Measurements from ENCODE around the gene SLC25A36. TPM values are rescaled to one million over a fixed set of nuclear protein-coding genes. Genes with fewer than 3 reads are reported as not detected.
A peak's percentile ranks its signal among the peaks of the same experiment; 100 is the strongest.

SLC25A36 gene
- total RNA-seq, 1 donor from 2014 or later: 203 TPM

DNA sequence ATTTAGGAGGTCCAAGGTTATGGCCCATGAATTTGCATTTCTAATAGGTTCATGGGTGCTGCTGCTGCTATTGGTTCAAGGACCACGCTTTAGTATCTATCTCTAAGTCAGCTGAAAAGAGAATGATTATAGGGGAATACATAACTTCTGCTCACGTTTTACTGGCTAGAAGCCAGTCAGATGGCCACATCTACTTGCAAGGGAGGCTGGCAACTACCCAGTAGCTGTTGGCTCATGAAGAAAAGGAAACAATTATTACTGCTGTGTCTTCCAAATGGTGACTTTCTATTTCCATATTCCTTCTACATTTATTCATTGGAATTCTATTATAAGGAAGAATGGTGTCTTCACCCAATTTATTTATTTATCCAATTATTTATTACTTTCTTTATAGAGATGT lies 54.2 kb downstream of the SLC25A36 start:
- peaks cover 8% of the 10 kb centered on the region for H3K9me3 ChIP-seq (ENCODE audit: low read depth)
- TF ChIP-seq, protein P1, sequence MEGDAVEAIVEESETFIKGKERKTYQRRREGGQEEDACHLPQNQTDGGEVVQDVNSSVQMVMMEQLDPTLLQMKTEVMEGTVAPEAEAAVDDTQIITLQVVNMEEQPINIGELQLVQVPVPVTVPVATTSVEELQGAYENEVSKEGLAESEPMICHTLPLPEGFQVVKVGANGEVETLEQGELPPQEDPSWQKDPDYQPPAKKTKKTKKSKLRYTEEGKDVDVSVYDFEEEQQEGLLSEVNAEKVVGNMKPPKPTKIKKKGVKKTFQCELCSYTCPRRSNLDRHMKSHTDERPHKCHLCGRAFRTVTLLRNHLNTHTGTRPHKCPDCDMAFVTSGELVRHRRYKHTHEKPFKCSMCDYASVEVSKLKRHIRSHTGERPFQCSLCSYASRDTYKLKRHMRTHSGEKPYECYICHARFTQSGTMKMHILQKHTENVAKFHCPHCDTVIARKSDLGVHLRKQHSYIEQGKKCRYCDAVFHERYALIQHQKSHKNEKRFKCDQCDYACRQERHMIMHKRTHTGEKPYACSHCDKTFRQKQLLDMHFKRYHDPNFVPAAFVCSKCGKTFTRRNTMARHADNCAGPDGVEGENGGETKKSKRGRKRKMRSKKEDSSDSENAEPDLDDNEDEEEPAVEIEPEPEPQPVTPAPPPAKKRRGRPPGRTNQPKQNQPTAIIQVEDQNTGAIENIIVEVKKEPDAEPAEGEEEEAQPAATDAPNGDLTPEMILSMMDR (IDR thresholded peaks at IDR 0.05): no peak
- TF ChIP-seq EZH2 (IDR thresholded peaks at IDR 0.05): no peak
- no peak for TF ChIP-seq EZH2phosphoT487 (IDR thresholded peaks at IDR 0.05)
- no peak overlapping the region for H3K9ac ChIP-seq
- H3K27ac ChIP-seq: no peak overlapping the region
- no peaks in the 10 kb centered on the region for H3F3A ChIP-seq (ENCODE audit: low read depth)
- no peak overlapping the region for H3K27ac Mint-ChIP-seq
- H3K36me3 Mint-ChIP-seq: no peaks in the 10 kb centered on the region
- H3K4me3 ChIP-seq: no peak overlapping the region
- DNase-seq (ENCODE audit: low spot score): no peak
- H3K79me2 ChIP-seq (ENCODE audit: low read depth): no peaks in the 10 kb centered on the region
- peaks cover 13% of the 10 kb centered on the region for H3K9me3 Mint-ChIP-seq
- H3K36me3 ChIP-seq: no peaks in the 10 kb centered on the region
- H3K27me3 ChIP-seq: no peaks in the 10 kb centered on the region
- no peaks in the 10 kb centered on the region for H3K4me1 Mint-ChIP-seq
- H2AFZ ChIP-seq (replicated peaks): no peak overlapping the region
- peaks cover 3% of the 10 kb centered on the region for H3K4me1 ChIP-seq
- no peak overlapping the region for H3K4me3 Mint-ChIP-seq
- no peaks in the 10 kb centered on the region for H4K20me1 ChIP-seq (ENCODE audit: low read depth)
- H3K4me2 ChIP-seq: no peak overlapping the region
- H3K27me3 Mint-ChIP-seq (ENCODE audit: insufficient read depth, low read depth): no peaks in the 10 kb centered on the region

- peaks cover 3% of the 10 kb centered on the region for H3K4me1 ChIP-seq
- H3K9ac ChIP-seq: no peak overlapping the region
- Mint-ChIP-seq H3K4me1 (no peaks in the 10 kb centered on the region), H3K27ac (no peak overlapping the region), H3K4me3 (no peak overlapping the region), H3K27me3 (ENCODE audit: insufficient read depth, low read depth) (no peaks in the 10 kb centered on the region), H3K36me3 (no peaks in the 10 kb centered on the region), H3K9me3 (peaks cover 7% of the 10 kb centered on the region)
- peak overlapping the region; percentile 89 for H2AFZ ChIP-seq (replicated peaks)
- no peaks in the 10 kb centered on the region for H3K27me3 ChIP-seq
- H3K4me2 ChIP-seq: no peak overlapping the region
- no peaks in the 10 kb centered on the region for H4K20me1 ChIP-seq (ENCODE audit: low read depth)
- H3K9me3 ChIP-seq (ENCODE audit: low read depth): peaks cover 8% of the 10 kb centered on the region
- no peak overlapping the region for H3K27ac ChIP-seq
- no peak overlapping the region for H3K4me3 ChIP-seq
- peak; percentile 81 for DNase-seq (ENCODE audit: low spot score)
- TF ChIP-seq, protein P1 (IDR thresholded peaks at IDR 0.05): peak; percentile 86
- no peak for TF ChIP-seq EZH2phosphoT487 (IDR thresholded peaks at IDR 0.05)
- no peaks in the 10 kb centered on the region for H3K79me2 ChIP-seq (ENCODE audit: low read depth)
- H3K36me3 ChIP-seq: no peaks in the 10 kb centered on the region
- no peaks in the 10 kb centered on the region for H3F3A ChIP-seq (ENCODE audit: low read depth)
Observed at GRCh38 chr3:141000027-141000663, 58.5 kb downstream of the SLC25A36 start.

GRCh38 chr3:141000686-141001085 lies 59.0 kb downstream of the SLC25A36 start:
- TF ChIP-seq EZH2 (IDR thresholded peaks at IDR 0.05) (no peak), EZH2phosphoT487 (IDR thresholded peaks at IDR 0.05) (no peak)
- TF ChIP-seq, protein P1 (IDR thresholded peaks at IDR 0.05): no peak
- Histone ChIP-seq H3K36me3 (no peaks in the 10 kb centered on the region), H3K9ac (no peak overlapping the region), H4K20me1 (ENCODE audit: low read depth) (no peaks in the 10 kb centered on the region), H3F3A (ENCODE audit: low read depth) (no peaks in the 10 kb centered on the region), H3K79me2 (ENCODE audit: low read depth) (no peaks in the 10 kb centered on the region), H3K4me2 (no peak overlapping the region), H3K27me3 (no peaks in the 10 kb centered on the region), H2AFZ (replicated peaks) (peak overlapping the region; percentile 89), H3K27ac (no peak overlapping the region), H3K4me3 (no peak overlapping the region), H3K9me3 (ENCODE audit: low read depth) (peaks cover 8% of the 10 kb centered on the region), H3K4me1 (peaks cover 3% of the 10 kb centered on the region)
- DNase-seq (ENCODE audit: low spot score): no peak
- H3K27me3 Mint-ChIP-seq (ENCODE audit: insufficient read depth, low read depth): no peaks in the 10 kb centered on the region
- H3K27ac Mint-ChIP-seq: no peak overlapping the region
- peaks cover 7% of the 10 kb centered on the region for H3K9me3 Mint-ChIP-seq
- H3K4me3 Mint-ChIP-seq: no peak overlapping the region
- H3K4me1 Mint-ChIP-seq: no peaks in the 10 kb centered on the region
- no peaks in the 10 kb centered on the region for H3K36me3 Mint-ChIP-seq
